GDM1 (cell line): ENCODE data around the gene ATP1A1.

Experiments
- DNase-seq: peaks from one replicate; lab custom pipeline; 2025; lab: John Stamatoyannopoulos, UW

ATP1A1 gene

DNA sequence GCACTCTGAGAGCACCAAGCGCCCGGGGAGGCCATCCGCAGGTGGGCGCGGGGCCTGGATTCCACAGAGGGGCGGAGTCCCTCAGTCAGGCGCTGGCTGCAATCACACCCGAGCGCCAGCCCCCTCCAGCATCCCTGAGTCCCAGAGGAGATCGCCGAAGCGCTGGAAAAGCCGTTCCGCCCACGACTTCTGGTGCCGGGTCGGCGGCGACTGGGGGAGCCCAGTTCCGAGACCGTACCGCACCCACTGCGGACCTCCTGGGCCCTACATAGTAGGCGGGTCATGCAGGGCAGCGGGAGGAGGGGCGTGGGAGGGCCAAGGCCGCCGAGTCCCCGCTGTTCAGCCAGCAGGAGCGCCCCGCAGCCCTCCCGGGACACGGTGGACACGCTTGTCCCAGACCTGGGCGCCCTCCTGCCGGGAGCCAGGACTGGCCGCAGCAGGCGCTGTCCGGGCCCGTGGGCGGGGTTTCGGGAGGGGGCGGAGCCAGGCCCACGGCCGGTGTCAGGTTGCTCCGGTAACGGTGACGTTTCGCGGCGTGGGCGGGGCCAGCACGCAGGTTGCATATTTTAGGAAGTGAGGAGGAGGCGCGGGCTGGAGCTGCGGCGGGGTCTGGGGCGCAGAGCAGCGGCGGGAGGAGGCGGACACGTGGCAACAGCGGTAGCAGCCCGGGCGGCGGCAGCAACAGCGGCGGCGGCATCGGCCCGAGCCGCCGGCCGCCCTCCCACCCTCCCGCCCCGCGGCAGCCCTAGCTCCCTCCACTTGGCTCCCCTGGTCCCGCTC lies at the start of gene ATP1A1:
Gene ATP1A1 (plus strand): TSS at position 594 of the 780 bp plus-strand sequence. CDS start 268 bp downstream, outside the sequence.
- DNase-seq = peak; percentile 83

- no peak for DNase-seq
Measured at GRCh38 chr1:116323491-116323890, 49.6 kb upstream of the ATP1A1 start.

DNA sequence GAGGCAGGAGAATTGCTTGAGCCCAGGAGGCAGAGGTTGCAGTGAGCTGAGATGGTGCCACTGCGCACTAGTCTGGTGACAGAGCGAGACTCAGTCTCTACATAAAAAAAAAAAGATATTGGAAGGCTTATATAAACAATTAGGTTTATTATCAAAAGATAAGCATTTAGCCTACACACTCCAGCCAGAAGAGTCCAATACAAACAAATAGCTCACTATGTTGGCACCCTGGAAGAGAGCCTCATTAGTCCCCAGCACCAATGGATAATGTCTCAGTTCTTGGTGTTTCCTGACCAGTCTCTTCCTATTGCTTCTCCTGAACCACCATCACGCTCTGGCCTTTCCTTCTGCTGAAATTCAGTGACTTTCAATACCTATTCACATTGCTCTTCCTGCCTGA lies 48.6 kb upstream of the ATP1A1 start:
- no peak for DNase-seq

GRCh38 chr1:116325104-116325503 lies 47.9 kb upstream of the ATP1A1 start:
- no peak for DNase-seq

DNA sequence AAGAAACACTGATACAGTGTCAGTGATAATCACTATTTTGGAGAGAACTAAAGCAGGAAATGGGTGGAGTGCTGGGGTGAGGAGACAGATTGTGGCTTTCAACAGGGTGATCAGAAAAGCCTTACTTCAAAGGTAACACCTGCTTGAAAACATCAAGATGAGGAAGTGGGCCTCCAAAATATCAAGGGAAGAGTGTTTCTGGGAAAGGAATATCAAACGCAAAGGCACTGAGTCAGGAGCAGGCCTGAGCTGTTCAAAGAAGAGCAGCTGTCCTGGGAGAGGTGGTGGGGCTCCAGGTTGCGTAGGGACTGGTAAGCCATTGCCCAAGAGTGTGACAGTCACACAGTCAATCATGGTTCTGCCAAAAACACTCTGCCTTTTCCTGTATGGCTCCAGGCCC lies 47.1 kb upstream of the ATP1A1 start:
- no peak for DNase-seq

GRCh38 chr1:116326486-116326885 lies 46.6 kb upstream of the ATP1A1 start:
- DNase-seq = no peak

DNA sequence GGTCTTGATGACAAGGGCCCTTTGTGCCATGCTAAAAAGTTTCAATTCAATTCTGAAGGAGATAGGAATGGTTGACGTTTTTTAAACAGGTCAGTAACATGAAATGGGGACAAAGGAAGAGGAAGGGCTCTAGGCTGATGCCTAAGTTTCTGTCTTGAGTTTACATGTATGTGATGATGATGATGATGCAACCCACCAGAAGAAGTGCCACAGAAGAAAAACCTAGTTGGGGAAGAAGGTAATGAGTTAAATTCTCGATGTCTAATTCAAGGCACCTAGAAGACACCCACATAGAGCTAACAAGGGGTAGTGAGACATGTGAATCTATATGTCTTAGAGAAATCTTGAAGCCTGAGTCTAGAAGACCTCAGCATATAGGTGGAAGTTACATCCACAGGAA lies 44.4 kb upstream of the ATP1A1 start:
- no peak for DNase-seq

DNA sequence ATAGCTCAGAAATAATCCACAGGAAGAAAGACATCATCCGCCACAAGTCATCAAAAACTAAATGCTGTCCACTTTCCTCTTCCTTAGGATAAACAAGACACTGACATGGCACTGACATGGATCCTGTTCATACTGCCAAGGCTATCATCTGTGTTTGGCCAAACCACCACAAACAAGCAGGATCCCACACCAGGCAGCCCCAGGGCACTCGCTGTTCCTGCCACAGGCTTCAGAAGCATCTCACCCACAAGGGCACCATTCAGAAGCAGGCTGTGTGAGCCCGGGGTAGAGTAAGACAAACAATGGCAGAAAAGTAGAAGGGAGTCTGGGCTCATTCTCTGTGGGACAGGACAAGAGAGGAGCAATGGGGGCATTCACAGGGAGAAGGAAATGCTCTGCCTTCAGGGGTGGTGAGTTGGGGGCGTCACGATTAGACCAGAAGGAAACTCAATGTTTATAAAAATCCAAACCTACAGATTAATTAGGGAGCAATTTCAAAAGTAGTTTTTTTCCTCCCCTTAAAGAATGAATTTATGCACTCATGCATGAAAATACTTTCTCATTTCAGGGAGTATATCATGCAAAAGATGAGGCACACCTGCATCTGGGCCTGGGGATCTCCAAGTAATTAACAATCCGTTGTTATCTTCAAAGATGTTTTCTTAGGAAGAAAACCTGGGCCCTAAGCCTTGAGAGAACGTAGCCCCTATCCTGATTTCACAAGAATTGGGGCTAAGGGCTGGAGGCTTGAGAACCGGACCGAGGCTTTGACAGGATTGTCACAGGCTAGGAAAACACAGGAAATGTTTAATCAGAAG lies 43.3 kb upstream of the ATP1A1 start:
- DNase-seq = no peak

- DNase-seq = no peak
Measured at GRCh38 chr1:116330342-116330652, 42.7 kb upstream of the ATP1A1 start.

DNA sequence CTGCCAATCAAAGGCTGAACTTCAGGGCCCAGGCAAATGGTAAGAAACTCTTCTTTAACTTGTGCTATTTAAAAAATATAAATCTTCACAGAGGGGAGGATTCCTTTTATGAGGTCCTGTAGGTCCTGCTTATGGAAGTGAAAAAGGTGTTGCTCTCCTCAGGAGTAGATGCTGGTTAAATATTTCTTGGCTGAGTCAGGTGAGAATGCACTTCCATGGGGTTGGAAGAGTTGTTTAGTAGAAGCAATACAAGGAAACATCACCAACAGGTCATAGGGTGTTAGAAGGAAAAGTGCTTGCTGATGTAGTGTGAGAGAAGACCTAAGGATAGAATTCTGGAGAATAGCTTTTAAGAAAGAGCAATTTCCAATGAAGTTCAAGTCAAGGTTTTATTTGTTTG lies 42.2 kb upstream of the ATP1A1 start:
- DNase-seq = no peak

- no peak for DNase-seq
Measured at GRCh38 chr1:116331523-116331922, 41.5 kb upstream of the ATP1A1 start.

GRCh38 chr1:116332451-116332850 lies 40.6 kb upstream of the ATP1A1 start:
- no peak for DNase-seq

- DNase-seq = no peak
Measured at GRCh38 chr1:116333171-116334014, 39.7 kb upstream of the ATP1A1 start.

- DNase-seq = no peak
Measured at GRCh38 chr1:116334015-116334547, 39.0 kb upstream of the ATP1A1 start.

GRCh38 chr1:116334868-116335635 lies 38.0 kb upstream of the ATP1A1 start:
- no peak for DNase-seq

DNA sequence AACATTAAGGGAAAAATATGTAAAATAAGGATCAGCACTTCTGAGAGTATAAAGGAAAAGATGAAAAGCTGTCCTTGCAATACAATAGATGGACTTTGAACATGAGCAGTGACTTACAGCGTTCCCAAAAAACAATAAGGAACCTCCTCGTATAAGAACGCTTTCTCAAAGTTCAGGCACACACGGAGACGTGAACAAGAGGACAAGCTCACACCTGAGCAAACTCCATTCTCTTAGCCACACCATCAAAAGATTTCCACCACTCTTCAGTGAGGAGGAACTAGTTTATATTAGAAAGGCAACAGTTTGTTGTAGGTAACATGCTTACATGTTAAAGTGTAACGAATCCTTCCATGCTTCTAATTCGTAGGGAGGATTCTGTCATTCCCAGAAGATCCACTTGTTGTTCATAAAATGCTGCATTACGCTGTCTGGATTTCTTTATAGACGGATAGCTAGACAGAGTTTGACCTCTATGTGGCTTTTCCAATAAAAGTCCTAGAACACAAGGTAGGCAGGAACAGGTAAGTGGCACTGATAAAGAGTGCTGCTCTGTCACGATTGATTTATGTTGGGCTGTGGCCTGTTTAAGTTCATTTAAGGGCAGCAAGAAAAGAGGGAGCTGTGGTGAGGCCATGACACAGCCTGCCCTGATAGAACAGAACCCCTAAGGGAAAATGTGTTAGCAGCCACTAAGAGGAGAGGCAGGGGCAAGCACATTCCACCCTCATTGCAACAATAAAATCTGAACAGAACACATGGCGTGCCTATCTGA lies 37.0 kb upstream of the ATP1A1 start:
- DNase-seq = no peak

DNA sequence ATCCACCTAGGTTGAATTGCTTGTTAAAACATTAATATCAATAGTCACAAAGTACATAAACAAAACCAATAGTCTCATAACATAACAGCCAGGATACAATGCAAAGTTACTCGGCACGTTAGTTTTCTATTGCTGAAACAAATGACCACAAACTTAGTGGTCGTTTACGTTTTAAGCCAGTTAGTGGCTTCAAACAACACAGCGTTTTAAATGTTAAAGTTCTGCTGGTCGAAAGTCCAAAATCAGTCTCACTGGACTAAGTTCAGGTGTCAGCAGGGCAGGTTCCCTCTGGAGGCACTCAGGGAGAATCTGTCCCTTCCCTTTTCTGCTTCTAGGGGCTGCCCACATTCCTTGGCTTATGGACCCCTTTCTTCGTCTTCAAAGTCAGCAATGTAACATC lies 35.6 kb upstream of the ATP1A1 start:
- DNase-seq = no peak

GRCh38 chr1:116338400-116338799 lies 34.6 kb upstream of the ATP1A1 start:
- DNase-seq = no peak

DNA sequence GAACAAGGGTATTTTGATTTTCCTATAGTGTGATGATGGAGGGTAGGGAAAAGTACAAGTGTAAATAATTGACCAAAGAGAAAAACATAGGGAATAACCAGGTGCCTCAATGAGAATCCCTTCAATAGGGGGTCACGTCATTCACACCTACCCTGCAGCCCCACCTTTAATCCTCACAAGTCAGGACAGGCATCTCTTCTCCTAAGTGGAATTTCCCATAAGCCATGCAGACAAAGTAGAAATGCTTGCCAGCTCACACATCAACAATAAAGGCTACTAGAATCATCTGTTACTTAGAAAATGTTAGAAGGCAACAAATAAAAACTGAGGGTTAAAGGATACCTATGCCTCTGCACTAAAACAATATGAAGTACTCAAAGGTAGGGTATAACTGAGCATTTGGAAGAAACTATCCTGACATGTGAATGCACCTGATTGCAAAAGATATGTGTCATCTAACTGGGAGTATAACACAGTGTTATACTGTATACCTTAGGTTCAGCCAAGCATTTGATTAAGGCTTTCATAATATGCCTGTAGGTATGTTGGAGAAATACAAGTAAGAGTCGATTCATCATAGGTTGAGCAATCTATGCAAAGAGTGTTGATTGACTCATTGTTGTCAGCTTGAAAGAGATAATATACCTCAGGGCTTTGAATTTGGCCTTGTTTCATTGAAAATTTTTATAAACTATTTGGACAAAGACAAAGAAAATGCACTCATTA lies 32.4 kb upstream of the ATP1A1 start:
- no peak for DNase-seq

- DNase-seq = no peak
Measured at GRCh38 chr1:116343019-116343418, 30.0 kb upstream of the ATP1A1 start.
